ENCODE results near the gene HTR2B.
"Not testable (repeated sequence)": the region's sequence is repeated elsewhere in the genome, so short reads cannot be mapped to it uniquely, and the experiment has no call there.

HTR2B gene

DNA sequence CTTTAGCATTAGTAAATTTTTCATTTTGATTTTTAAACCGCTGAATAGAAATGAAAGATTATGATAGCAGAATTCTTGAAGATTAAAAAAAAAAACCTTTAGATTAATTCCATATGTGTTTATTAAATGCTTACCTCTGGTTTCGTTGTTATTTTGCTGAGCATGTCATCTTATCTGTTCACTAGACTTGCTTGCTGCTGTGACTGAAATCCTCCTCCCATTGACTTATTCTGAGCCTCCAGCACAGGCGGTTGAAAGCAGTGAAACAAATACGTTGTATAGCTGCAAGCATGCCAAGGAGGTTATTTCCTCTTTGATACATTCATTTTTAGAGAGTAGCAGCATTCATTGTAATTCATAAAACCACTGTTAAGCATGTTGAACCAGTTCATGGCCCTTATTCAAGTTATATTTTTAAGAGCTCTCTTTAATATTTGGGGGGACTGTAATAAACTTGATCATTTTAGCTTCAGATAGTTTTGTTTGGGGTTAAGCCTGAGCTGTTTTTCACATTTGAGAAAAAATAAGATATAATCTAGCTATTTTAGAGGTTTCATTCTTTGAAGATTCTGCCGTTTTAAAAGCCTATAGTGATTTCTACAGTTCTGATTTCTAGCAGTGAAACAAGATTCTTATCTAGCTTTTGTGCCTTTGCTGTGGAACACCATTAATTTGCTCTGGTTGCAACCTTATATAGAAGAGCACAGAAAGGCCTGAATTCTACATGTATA, at the start of gene HTR2B:
HTR2B (minus strand) TSS at position 205 of the 731 bp plus-strand sequence. CDS start 1,278 bp downstream, outside the sequence.
- DNase-seq (ENCODE audit: low read depth), result no peak

- DNase-seq (ENCODE audit: low read depth), result no peak
Measured at GRCh38 chr2:231174211-231174651, 49.4 kb upstream of the HTR2B start.

- DNase-seq (ENCODE audit: low read depth), result no peak
Measured at GRCh38 chr2:231172025-231172424, 47.2 kb upstream of the HTR2B start.

DNA sequence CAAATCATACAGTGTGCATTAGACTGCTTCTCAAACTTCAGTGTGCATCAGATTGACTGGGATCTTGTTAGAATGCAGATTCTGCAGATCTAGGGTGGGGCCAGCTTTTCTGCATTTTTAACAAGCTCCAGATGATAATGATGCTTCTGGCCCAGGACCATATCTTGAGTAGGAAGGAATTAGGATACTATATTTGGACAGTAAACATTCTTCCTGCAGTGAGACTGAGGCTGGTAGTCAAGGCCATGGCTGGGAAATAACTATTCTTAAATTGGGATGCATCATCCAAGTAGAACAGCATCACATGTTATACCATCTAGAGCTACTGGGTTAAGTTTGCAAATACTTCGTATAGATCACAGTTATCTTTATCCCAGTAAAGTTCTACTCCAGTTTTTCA, 45.2 kb upstream of the HTR2B start:
- DNase-seq (ENCODE audit: low read depth), result peak; percentile 77

DNA sequence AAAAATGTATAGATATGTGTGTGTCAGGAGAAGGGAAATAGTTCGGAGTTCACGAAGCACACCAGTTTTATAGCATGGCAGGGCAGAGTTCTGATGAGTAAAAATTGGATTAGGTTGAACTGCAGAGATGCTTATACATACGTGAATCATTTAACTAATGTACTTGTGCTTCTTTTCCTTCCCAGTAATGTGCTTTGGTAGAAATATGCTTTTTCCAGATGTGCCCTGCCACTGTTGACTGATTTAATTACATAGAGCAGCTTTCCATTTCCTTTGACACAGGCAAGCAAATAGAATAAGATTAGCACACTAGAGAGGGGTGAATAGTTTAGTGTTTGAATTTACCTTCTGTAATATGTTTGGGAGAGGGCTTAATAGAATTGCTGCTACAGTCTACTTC, 44.6 kb upstream of the HTR2B start:
- no peak for DNase-seq (ENCODE audit: low read depth)

- DNase-seq (ENCODE audit: low read depth), result no peak
Measured at GRCh38 chr2:231168460-231169139, 43.8 kb upstream of the HTR2B start.

- no peak for DNase-seq (ENCODE audit: low read depth)
Measured at GRCh38 chr2:231167745-231168459, 43.1 kb upstream of the HTR2B start.

DNA sequence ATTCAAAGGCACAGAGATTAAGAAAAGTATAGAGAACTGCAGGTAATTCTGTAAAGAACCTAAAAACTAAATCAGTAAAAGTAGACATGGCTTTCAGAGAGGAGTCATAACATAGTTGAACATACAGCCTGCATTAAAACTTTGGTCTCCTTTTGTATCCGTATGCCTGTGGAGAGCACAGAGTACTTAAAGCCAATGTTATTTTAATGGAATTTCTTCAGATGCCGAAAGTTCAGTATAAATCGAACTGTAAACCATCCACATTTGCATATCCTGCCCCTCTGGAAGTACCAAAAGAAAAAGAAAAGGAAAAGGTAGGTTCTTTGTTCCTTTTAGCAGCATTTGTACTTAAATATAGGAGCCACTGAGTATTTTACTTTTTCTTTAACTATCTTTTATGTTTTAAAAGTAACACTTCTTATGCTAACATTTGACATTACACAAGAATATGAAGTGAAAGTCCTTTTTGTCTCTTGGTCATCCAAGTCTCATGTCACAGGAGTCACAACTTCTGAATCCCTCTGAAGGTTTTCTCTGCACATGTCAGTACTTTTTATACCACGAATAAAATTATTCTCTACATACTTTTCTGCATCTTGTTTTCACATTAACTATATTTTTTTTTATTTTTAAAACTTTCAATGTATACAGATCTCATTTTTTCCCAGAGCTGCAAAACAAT, 38.7 kb upstream of the HTR2B start:
- DNase-seq (ENCODE audit: low read depth), result no peak

GRCh38 chr2:231163011-231163410, 38.2 kb upstream of the HTR2B start:
- DNase-seq (ENCODE audit: low read depth), result no peak

DNA sequence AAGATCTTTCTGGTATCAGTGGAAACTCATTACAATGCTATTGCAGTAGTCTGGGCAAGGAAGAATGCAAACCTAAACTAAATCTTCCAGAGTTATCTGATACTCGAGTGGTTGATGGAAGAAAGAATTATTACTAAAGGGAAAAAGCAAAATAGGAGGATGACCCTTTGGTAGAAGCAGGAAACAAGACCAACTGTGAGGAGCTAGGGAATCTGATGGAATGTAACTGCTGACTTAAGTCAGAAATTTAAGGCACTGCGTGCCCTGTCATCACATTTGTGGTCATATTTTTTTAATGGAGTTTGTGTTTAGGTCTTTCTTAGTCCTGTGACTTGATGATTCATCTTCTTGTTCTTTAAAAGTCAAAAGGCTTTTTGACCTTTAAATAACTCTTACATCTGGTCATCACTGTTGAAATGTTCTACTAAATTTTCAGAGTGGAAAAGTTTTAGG, 37.1 kb upstream of the HTR2B start:
- DNase-seq (ENCODE audit: low read depth), result peak; percentile 98

GRCh38 chr2:231161252-231161839, 36.5 kb upstream of the HTR2B start:
- DNase-seq (ENCODE audit: low read depth), result no peak

- no peak for DNase-seq (ENCODE audit: low read depth)
Measured at GRCh38 chr2:231160701-231161100, 35.9 kb upstream of the HTR2B start.

DNA sequence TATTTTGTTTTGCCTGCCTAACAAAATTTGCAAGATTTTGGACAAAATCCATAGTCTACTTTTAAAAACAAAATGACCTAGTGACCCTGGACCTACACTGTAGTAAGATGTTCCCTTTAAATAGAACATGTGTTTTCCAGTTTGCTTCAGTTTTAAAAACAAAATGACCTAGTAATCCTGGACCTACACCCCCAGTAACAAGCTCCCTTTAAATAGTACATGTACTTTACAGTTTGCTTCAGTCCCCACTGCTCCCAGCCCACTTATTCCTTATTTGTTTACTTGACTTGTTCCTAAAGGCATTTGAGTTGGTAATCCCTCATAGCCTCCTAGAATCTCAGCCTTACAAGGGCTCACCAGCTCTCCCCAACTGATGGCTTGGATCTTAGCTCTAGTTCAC, 34.5 kb upstream of the HTR2B start:
- DNase-seq (ENCODE audit: low read depth), result no peak

DNA sequence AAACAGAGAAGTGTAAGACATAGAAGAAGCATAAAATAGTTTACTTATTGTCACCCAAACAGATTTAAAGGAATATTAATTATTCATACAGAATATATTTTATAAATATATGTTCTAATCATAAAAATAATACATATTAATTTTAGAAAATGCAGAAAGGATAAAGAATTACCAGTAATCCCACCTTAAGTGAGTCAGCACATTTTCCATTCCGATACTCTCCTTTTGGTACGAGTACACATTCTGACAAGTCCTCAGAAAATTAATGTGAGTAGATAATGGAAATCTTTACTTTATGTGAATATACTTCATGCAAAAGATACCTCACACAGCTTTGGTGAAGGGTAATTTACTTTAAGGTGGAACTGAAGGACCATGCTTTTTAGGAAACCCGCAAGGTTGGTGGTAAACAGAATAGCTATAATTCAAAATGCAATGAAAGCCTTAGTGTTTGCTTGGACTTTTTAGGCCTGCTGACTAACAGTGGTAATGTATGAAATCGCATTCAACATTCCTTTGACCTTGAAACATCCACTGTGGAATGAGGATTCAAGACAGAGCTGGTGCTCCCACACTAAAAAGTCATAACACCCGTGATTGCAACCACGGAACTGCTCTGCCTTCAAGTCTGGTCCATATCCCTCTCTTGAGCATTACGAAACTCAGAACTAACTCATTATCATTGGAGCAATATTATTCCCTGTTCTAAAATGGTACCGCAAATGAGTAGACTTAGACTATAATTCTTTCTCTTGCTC, 28.1 kb upstream of the HTR2B start:
- DNase-seq (ENCODE audit: low read depth), result peak; percentile 68

DNA sequence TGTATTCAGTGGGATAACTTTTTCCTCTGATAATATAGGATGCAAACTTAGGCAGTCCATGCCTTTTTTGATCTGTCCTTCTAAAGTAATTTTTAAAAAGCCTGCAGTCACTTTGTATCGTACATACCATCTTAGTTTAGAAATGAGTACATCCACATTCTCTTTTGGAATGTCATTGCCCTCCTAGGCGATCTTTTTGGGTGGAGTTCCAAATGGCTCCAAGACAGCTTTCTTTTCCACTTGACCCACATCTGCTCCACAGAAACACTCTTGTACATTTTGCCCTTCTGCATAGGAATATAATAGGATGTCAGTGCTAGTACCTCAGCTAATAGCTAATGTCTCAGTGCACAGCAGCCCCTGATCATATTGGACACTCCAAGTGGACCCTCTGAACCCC, 21.8 kb upstream of the HTR2B start:
- no peak for DNase-seq (ENCODE audit: low read depth)

DNA sequence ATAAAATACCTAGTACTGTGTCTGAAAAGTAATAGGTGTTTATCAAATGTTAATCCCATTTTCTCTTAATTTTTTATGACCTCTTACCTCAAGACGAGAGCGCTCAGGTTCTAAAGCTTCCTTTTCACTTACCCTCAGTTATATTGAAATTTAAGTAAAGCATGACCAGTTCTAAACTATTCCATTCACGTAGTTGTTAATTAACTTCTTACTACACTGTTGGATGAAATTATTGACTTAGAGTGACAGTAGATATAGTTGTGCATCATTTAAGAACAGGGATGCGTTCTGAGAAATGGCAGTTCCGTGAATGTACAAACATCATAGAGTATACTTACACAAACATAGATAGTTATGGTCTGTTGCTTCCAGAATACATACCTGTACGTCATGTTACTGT, 20.1 kb upstream of the HTR2B start:
- no peak for DNase-seq (ENCODE audit: low read depth)

- not testable (repeated sequence) for DNase-seq (ENCODE audit: low read depth)
Measured at GRCh38 chr2:231140808-231141207, 16.0 kb upstream of the HTR2B start.

- no peak for DNase-seq (ENCODE audit: low read depth)
Measured at GRCh38 chr2:231139796-231140195, 15.0 kb upstream of the HTR2B start.

GRCh38 chr2:231138699-231139098, 13.9 kb upstream of the HTR2B start:
- DNase-seq (ENCODE audit: low read depth), result peak; percentile 38

DNA sequence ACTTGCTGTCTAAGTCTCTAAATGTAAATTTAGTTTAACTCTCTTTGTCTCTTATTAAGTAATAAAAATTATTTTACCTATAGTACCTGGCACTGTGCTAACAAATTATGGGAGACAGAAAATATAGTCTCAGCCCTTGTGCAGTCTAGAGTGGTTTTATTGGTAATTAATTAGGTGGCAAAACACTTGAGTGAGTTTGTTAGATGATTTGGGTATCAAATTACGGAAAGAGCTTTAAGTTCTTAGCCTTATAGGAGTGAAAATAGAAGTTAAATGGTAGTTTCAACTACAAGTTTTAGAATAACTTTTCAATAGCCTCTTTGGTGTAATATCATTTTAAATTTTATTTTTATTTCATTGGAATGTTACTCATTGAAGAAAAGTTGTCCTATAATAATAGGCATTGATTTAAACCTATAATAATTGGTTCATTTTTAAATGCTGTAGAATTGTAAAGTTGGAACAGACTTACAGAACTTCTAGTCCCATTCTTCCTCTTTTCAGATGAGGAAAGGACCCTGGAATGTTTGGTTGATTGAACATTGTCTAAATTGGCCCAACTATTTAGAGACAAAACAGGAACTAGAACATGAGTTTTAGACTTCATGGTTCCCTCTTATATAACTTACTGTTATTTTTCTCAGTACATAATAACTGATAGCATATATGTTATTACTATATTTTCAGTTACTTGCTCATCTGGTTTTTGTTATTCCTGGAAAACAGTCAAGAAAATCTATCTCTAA, 10.2 kb upstream of the HTR2B start:
- no peak for DNase-seq (ENCODE audit: low read depth)
